HG03521 (cell line): ENCODE results near the gene DOCK7.
"Not testable (repeated sequence)": the region's sequence is repeated elsewhere in the genome, so short reads cannot be mapped to it uniquely, and the experiment has no call there.

Source experiments
- ATAC-seq: cut with Tn5 transposase; IDR thresholded peaks from one replicate; pipeline ENCODE4 v1.9.1; 2021; ENCODE audit warnings: mild to moderate bottlenecking, moderate library complexity; ENCODE audit not compliant: unreplicated experiment

The DOCK7 gene

DNA sequence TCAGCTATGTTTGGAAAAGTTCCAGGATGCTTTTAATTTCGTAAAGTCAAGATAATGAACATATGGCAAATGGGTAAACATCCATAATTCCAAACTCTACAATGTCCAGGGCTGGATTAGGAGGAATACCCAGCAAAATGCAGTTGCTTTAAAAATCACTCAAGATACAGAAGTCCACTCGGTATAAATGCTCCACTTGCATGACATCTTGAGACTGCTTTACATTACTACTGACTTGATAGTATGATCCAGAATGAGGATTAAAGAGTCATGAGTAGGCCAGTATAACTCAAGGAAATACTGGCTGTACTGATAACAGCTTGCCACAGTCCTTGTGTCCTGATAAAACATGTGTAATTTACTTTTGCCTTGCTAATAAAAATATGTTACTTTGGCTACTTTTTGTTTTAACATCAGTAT, 149.1 kb downstream of the DOCK7 start:
- ATAC-seq, result no peak

DNA sequence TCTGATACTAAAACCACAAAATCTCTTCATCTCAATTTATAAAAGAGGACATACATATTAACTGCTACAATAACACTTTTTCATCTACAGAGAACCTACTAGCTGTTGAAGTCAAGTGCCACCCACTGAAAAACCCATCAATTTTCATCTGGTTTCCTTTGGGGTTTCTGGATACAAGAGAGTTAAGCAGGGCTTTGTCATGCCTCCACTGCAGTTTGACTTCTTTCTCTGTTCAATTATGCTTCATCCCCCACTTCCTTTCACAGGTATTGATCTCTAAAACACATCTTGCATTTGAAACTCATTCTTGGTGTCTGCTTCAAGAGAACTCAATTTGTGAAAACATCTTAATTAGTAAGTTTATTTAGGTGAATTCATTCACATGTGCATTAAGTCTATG, 151.3 kb downstream of the DOCK7 start:
- ATAC-seq, result no peak

- no peak for ATAC-seq
Observed at GRCh38 chr1:62530516-62531154, 157.6 kb downstream of the DOCK7 start.

GRCh38 chr1:62529227-62529626, 159.0 kb downstream of the DOCK7 start:
- no peak for ATAC-seq

DNA sequence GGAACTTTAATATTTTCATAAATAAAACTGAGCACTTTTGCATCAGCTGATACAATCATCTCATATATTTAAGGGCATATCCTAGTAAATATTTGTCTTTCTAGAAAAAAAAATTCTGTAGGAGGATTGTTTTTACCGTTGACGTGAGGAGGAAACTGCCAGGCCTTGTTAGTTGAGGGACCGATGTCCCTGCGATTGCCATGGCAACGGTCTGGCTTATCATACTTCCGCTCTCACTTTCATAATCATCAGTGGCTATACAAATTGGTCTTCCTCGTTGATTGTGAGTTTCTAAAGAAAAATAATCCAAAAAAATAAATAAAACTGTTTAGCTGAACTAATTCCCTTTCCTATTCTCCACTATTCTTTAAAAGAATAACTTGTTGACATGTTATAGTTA, 160.2 kb downstream of the DOCK7 start:
- peak; percentile 94 for ATAC-seq

- ATAC-seq, result not testable (repeated sequence)
Observed at GRCh38 chr1:62527346-62527745, 160.8 kb downstream of the DOCK7 start.

DNA sequence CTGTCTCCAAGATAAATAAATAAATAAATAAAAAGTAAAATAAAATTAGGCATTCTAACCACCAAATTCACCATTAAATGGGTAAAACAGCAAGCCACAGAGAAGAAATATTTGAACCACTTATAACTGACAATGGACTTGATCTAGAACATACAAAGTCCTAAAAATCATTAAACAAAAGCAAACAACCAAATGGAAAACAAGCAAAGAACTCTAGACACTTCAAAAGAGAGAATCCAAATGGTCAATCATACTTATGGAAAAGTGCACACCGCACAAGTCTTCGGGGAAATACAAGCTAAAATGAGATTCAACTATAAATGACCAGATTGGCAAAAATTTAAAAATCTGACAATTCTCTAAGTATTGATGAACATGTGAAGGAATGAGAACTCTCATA, 164.3 kb downstream of the DOCK7 start:
- no peak for ATAC-seq

GRCh38 chr1:62516600-62516999, 171.6 kb downstream of the DOCK7 start:
- no peak for ATAC-seq

DNA sequence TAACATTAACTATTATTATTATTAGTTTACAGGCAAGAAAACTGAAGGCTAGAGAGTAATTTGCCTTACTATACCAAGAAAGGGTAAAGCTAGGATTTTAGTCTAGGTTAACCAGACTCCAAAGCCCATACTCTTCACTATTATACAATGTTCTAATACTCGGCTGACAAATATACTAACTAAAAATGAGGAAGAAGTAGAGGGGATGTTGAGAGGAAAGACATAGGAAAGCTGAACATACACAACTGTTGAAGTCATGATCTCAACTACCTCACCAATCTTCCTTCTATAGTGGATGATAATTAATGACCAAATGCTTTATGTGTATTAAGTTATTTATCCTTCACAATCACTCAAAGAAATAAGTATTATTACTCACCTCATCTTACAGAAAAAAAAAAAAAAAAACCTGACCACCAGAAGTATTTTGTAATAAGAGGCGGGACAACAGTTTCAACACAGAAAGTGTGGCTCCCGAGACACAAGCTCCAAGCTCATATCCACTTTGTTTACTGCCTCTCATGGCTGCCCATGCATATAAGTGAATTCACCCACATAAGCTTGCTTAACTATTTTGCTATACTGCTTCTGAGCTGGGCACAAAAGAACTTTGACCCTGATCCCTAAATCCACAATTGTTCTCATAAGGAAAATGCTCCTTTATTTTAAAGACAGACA, 173.3 kb downstream of the DOCK7 start:
- ATAC-seq, result no peak

GRCh38 chr1:62513013-62513412, 175.2 kb downstream of the DOCK7 start:
- ATAC-seq, result no peak

- ATAC-seq, result no peak
Observed at GRCh38 chr1:62509028-62509427, 179.2 kb downstream of the DOCK7 start.

- ATAC-seq, result no peak
Observed at GRCh38 chr1:62508187-62508758, 179.9 kb downstream of the DOCK7 start.

GRCh38 chr1:62500210-62500609, 188.0 kb downstream of the DOCK7 start:
- no peak for ATAC-seq

GRCh38 chr1:62494137-62494536, 194.0 kb downstream of the DOCK7 start:
- ATAC-seq, result no peak

DNA sequence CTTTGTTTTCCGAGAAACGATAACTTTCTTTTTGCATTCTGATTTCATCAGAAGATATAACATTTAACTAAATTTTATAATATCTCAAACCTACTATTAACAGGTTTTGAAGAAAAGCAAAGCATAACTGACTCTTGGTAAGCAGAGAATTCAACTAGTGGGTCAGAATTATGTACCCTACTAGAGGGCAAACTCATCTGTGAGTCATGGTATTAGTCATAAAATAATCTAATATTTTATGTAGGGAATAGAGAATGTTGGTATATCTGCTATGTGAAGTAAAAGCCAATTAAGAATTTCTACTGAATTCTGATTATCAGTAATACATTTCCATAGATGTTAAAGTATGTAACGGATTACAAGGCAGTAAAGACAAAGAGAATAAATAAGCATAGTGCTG, 194.5 kb downstream of the DOCK7 start:
- ATAC-seq, result no peak

- ATAC-seq, result no peak
Observed at GRCh38 chr1:62492521-62492920, 195.7 kb downstream of the DOCK7 start.

- no peak for ATAC-seq
Observed at GRCh38 chr1:62487956-62488355, 200.2 kb downstream of the DOCK7 start.

GRCh38 chr1:62484824-62485468, 203.2 kb downstream of the DOCK7 start:
- ATAC-seq, result no peak

- no peak for ATAC-seq
Observed at GRCh38 chr1:62481681-62482080, 206.5 kb downstream of the DOCK7 start.

DNA sequence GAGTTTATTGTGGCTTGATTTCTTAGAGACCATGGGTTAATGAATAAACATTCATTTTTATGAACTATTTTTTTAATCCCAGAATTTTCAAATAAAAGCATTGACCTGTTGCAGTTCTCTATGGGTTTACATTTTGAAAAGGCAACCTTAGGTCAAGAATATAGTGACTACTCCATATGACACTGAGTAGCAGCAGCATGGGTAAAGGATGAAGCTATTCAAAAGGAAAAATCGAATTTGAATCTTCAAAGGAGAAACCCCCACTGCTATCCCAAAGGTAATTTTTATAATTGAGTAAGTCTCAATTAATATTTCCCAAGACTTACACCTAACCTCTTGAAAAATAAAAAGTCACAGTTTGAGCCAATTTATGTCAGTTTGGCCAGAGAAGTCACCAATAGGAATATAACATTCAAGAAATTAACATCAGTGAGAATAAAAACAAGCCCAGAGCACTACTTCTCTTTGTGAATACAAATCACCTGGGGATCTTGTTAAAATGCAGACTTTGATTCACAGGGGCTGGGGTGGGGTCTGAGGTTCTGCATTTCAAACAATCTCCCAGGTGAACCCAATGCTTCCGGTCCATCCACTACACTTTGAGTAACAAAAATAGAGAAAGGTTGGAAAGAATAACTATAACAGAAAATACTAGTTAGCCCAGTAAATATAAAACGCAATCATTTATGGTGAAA, 211.5 kb downstream of the DOCK7 start:
- no peak for ATAC-seq

DNA sequence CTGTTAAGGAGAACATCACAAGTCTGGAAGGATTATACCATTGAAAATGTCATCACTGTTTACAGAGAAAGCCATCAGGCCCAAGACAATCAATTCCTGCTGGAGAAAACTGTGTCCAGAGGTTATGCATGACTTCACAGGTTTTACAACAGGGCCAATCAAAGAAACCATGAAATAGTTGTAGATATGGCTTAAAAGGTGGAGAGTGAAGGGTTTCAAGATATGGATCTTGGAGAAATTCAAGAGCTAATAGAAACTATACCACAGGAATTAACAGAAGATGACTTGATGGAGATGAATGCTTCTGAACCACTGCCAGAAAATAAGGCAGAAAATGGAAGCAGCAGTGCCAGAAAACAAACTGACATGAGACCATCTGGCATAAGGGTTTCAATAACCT, 221.1 kb downstream of the DOCK7 start:
- ATAC-seq, result no peak
